ENCODE data around the gene SPRY4. TPM values are rescaled to one million over a fixed set of nuclear protein-coding genes. Genes with fewer than 3 reads are reported as not detected.

Gene SPRY4
- total RNA-seq, 1 experiment from 2014 or later, result 35.5 TPM

DNA sequence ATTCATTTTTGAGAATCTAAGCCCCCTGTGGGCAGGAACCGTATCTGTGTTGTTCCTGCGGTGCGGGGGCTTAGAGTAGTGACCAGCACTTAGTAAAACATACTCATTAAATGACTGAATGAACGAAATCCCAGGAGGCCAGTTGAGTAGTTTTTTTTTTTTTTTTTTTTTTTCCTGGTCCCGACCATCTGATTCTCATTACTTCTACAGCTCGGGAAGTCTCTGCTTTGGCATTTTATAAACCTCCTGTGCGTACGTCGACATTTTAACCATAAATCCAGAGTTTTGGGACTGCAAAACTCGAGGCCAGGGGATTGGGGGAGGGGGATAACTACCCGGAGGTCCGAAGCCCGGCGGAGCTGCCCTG is 31.5 kb upstream of the SPRY4 start:
- CTCF ChIA-PET, result no interaction called here
- peak; percentile 86 for DNase-seq (ENCODE audit: low spot score)
- Histone ChIP-seq H3K36me3 (ENCODE audit: insufficient read depth, low read length, poor library complexity, severe bottlenecking) (no peaks in the 10 kb centered on the region), H3K4me3 (ENCODE audit: low read depth, low read length, poor library complexity, severe bottlenecking) (peak overlapping the region; percentile 44), H3K4me1 (ENCODE audit: insufficient read depth, low read length, poor library complexity, severe bottlenecking) (peaks cover 56% of the 10 kb centered on the region), H3K9me3 (ENCODE audit: low read depth, low read length, poor library complexity, severe bottlenecking) (peaks cover 4% of the 10 kb centered on the region), H3K27me3 (replicated peaks; ENCODE audit: insufficient read depth, low read depth, low read length, poor library complexity) (no peaks in the 10 kb centered on the region), H3K27ac (ENCODE audit: low read depth, low read length, poor library complexity, severe bottlenecking) (peak overlapping the region; percentile 99)
- POLR2A ChIA-PET (ENCODE audit: low non-redundant PET), result no interaction called here
- intact Hi-C loops (cut with micrococcal nuclease; ENCODE audit: unreplicated experiment), result loop anchor here (2.0 kb wide), 2 partner anchors 70 to 194 kb away; no protein-coding TSS in a partner anchor
- BruUV-seq (replicated peaks), result no TSS peak
- TF ChIP-seq, protein P1, sequence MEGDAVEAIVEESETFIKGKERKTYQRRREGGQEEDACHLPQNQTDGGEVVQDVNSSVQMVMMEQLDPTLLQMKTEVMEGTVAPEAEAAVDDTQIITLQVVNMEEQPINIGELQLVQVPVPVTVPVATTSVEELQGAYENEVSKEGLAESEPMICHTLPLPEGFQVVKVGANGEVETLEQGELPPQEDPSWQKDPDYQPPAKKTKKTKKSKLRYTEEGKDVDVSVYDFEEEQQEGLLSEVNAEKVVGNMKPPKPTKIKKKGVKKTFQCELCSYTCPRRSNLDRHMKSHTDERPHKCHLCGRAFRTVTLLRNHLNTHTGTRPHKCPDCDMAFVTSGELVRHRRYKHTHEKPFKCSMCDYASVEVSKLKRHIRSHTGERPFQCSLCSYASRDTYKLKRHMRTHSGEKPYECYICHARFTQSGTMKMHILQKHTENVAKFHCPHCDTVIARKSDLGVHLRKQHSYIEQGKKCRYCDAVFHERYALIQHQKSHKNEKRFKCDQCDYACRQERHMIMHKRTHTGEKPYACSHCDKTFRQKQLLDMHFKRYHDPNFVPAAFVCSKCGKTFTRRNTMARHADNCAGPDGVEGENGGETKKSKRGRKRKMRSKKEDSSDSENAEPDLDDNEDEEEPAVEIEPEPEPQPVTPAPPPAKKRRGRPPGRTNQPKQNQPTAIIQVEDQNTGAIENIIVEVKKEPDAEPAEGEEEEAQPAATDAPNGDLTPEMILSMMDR (conservative IDR thresholded peaks at IDR 0.05; ENCODE audit: low read depth, low read length), result no peak
- TF ChIP-seq EZH2 (IDR thresholded peaks at IDR 0.05; ENCODE audit: borderline replicate concordance, low read depth, low read length, poor library complexity, severe bottlenecking), result no peak

DNA sequence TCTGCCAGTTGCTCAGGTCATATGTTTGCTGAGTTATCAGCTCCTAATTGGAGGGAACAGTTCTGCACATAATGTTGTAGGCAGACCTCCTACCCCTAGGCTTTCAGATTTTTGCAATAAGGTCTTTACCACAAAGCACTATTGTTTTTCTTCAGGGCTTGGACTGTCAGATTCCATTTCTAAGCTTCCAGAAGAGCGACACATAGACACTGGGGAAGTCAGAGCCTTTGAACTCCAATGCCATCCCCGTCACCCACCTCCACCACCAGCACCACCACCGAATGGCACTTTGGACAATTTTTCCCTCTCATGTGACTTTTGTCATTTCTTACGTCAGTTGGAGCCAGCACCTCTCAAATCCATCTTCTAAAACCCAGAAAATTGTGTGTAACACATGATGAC is 28.3 kb upstream of the SPRY4 start:
- Histone ChIP-seq H3K27me3 (replicated peaks; ENCODE audit: insufficient read depth, low read depth, low read length, poor library complexity) (no peaks in the 10 kb centered on the region), H3K36me3 (ENCODE audit: insufficient read depth, low read length, poor library complexity, severe bottlenecking) (no peaks in the 10 kb centered on the region), H3K4me1 (ENCODE audit: insufficient read depth, low read length, poor library complexity, severe bottlenecking) (peaks cover 25% of the 10 kb centered on the region), H3K27ac (ENCODE audit: low read depth, low read length, poor library complexity, severe bottlenecking) (no peak overlapping the region), H3K4me3 (ENCODE audit: low read depth, low read length, poor library complexity, severe bottlenecking) (no peak overlapping the region), H3K9me3 (ENCODE audit: low read depth, low read length, poor library complexity, severe bottlenecking) (peaks cover 4% of the 10 kb centered on the region)
- intact Hi-C loops (cut with micrococcal nuclease; ENCODE audit: unreplicated experiment), result no loop called here
- ChIA-PET CTCF (no interaction called here), POLR2A (ENCODE audit: low non-redundant PET) (no interaction called here)
- no peak for TF ChIP-seq EZH2 (IDR thresholded peaks at IDR 0.05; ENCODE audit: borderline replicate concordance, low read depth, low read length, poor library complexity, severe bottlenecking)
- TF ChIP-seq, protein P1 (conservative IDR thresholded peaks at IDR 0.05; ENCODE audit: low read depth, low read length), result no peak
- DNase-seq (ENCODE audit: low spot score), result no peak
- no TSS peak for BruUV-seq (replicated peaks)

DNA sequence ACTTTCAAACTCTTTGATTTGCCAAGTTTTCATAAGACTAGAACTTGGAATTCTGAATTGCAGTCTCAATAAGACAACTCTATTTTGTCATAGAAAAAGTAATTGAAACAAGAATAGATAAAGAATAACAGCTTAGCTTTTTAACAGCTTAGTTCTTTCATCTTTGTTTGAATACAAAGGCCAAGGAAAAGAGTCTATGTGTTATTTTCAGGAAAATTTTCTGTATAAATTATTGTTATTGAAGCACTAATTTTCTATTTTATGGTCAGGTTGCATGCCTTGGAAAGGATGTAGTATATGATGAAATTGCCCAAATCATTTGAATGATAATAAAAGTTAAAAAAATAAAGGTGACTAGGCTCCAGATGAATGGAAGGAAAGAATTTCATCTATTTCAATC is 25.2 kb upstream of the SPRY4 start:
- BruUV-seq (replicated peaks), result no TSS peak
- POLR2A ChIA-PET (ENCODE audit: low non-redundant PET), result no interaction called here
- TF ChIP-seq, protein P1 (conservative IDR thresholded peaks at IDR 0.05; ENCODE audit: low read depth, low read length), result no peak
- no peak for TF ChIP-seq EZH2 (IDR thresholded peaks at IDR 0.05; ENCODE audit: borderline replicate concordance, low read depth, low read length, poor library complexity, severe bottlenecking)
- Histone ChIP-seq H3K4me1 (ENCODE audit: insufficient read depth, low read length, poor library complexity, severe bottlenecking) (peaks cover 16% of the 10 kb centered on the region), H3K4me3 (ENCODE audit: low read depth, low read length, poor library complexity, severe bottlenecking) (no peak overlapping the region), H3K36me3 (ENCODE audit: insufficient read depth, low read length, poor library complexity, severe bottlenecking) (no peaks in the 10 kb centered on the region), H3K27ac (ENCODE audit: low read depth, low read length, poor library complexity, severe bottlenecking) (no peak overlapping the region), H3K9me3 (ENCODE audit: low read depth, low read length, poor library complexity, severe bottlenecking) (peaks cover 10% of the 10 kb centered on the region), H3K27me3 (replicated peaks; ENCODE audit: insufficient read depth, low read depth, low read length, poor library complexity) (no peaks in the 10 kb centered on the region)
- intact Hi-C loops (cut with micrococcal nuclease; ENCODE audit: unreplicated experiment), result no loop called here
- CTCF ChIA-PET, result no interaction called here
- DNase-seq (ENCODE audit: low spot score), result no peak
